Fibroblast of skin of back (primary cell): ENCODE results near the gene PGAM5. TPM values are rescaled to one million over a fixed set of nuclear protein-coding genes. Genes with fewer than 3 reads are reported as not detected.

Source experiments
- DNase-seq: peaks from one replicate; pipeline ENCODE4 v3.0.0-alpha.2; 2013
- polyA plus RNA-seq, 2 experiments: library from polyadenylated mRNA; unstranded; fragments of 120-200 nt; gene quantifications; one replicate each; pipeline ENCODE4 v1.2.1, GENCODE V29; 2013; ENCODE audit not compliant: insufficient read length in 2 of 2

Gene PGAM5
- polyA plus RNA-seq (2013, experiment 1 of 2; ENCODE audit: insufficient read length) = 30.2 TPM
- polyA plus RNA-seq (2013, experiment 2 of 2; ENCODE audit: insufficient read length) = 15.6 TPM

DNA sequence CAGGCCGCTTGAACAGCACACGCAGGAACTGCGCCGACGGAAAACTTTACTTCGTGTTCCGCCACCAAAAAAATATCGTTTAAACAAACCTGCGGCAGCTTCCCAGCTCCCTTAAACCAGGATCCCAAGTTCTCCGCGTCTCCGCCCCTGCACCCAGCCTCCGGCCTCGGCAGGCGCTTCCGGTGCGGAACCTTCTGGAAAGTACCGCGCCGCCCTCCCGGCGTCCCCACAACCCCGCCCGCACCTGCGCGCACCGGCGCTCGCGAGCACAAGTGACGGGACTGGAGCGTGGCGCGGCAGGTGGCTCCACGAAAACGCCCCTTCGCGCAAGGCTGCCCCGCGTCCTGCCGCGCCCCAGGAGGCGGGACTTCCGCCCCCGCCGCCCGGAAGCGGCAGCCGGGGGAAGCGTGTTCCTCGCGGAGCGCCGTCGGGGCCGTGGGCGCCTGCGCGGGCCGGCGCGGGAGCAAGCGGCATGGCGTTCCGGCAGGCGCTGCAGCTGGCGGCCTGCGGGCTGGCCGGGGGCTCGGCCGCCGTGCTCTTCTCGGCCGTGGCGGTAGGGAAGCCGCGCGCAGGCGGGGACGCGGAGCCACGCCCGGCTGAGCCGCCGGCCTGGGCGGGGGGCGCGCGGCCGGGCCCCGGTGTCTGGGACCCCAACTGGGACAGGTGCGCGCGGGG lies at the start of gene PGAM5:
Gene PGAM5, plus strand, starts transcription at position 438 of the 675 bp plus-strand sequence. Its CDS starts 35 bp downstream, at position 473.
- peak; percentile 82 for DNase-seq

DNA sequence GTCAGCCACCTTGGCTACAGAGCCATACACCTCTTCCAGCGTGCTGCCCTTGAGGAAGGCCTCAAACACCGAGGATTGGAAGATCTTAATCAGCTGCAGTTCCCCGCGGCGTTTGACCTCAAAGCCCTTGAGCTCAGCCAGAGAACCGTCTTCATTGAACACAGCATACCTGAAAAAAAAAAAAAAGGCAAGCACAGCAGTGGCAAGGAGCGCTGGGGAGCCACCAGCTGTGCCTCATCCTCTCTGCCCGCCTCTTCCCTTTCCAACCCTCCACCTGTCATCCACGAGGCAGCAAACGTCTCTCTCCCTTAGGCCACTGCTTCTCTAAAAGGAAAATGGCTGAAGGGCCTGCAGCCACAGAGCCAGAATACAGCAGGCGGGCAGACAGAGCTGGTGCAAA lies 49.6 kb upstream of the PGAM5 start:
- no peak for DNase-seq

GRCh38 chr12:132661972-132662371 lies 48.7 kb upstream of the PGAM5 start:
- DNase-seq = no peak

DNA sequence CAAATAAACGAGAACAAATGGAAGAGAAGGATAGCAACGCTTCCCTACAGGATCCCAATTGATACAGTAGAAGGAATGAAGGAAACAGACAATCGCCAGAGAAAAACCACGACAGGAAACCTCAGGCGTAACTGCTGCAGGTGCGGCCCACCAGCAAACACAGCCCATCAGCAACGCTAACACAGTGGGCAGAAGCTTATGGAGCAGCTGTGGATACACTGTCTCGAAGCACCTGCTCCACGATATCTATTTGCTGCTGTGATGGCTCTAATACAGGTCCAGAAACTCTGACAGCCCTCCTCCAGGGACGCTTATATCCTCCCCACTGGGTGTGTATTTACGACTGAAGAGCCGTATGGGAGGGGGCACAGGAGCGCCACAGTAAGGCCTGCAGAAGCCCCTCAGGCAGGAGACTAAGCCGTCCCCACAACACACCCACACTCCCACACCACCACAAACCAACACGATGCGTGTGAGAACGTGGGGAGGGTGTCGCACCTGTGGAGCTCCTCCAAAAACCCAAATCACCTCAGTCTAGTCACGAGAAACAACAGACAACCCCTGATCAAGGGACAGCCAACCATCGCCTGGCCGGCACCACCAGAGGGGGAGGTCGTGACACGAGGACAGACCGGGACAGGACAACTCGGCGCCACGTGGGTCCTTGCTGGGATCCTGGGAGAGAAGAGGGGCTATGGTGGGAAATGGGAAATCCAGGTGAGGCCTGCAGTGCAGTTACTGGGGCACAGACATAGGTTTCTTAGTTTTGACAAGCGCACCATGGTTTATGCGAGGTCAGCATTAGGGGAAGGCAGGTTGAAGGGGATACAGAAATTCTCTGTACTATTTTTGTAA lies 47.5 kb upstream of the PGAM5 start:
- DNase-seq = no peak

- no peak for DNase-seq
Observed at GRCh38 chr12:132664206-132665148, 46.2 kb upstream of the PGAM5 start.

DNA sequence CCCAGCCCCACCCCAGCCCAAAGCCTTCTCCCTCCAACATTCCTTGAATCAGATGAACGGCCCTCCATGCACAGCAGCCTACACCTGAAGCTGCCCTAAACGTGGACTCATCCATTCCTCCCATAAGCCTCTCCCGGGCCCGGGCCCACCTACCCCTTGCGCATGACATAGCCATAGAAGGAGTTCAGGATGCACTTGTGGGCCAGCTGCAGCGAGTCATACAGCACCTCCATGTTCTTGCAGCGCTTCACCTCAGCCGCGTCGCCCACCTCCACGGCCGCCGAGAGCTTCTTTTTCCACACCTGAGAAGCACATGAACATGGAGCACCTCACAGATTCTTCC lies 45.5 kb upstream of the PGAM5 start:
- DNase-seq = no peak

GRCh38 chr12:132665794-132666193 lies 44.8 kb upstream of the PGAM5 start:
- no peak for DNase-seq

- DNase-seq = no peak
Observed at GRCh38 chr12:132668191-132669088, 42.2 kb upstream of the PGAM5 start.

DNA sequence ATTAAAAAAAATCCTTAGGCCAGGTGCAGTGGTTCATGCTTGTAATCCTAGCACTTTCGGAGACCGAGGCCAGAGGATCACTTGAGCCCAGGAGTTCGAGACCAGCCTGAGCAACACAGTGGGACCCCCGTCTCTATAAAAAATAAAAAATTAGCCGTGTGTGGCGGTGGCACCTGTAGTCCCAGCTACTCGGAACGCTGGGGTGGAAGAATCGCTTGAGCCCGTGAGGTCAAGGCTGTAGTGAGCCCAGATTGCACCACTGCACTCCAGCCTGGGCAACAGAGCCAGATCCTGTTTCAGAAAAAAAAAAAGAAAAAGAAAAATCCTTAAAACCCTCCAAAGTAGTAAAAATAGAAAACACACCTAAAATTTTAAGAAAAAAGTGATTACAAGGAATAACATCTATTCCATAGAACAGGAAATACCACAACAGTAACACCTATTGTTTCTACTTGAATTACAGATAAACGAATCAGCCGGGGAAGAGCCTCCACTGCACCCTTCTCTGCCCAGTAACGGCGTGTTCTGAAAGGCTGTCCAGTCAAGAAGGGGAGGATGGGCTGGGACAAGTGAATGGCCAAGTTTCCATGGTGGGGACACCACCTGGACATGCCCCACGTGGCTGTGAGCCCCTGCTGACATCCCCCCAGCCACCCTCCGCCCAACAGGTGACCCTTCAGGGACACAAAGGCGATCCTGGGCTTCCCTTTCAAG lies 41.3 kb upstream of the PGAM5 start:
- no peak for DNase-seq

- DNase-seq = no peak
Observed at GRCh38 chr12:132672116-132672515, 38.5 kb upstream of the PGAM5 start.

GRCh38 chr12:132672678-132673077 lies 38.0 kb upstream of the PGAM5 start:
- DNase-seq = no peak

DNA sequence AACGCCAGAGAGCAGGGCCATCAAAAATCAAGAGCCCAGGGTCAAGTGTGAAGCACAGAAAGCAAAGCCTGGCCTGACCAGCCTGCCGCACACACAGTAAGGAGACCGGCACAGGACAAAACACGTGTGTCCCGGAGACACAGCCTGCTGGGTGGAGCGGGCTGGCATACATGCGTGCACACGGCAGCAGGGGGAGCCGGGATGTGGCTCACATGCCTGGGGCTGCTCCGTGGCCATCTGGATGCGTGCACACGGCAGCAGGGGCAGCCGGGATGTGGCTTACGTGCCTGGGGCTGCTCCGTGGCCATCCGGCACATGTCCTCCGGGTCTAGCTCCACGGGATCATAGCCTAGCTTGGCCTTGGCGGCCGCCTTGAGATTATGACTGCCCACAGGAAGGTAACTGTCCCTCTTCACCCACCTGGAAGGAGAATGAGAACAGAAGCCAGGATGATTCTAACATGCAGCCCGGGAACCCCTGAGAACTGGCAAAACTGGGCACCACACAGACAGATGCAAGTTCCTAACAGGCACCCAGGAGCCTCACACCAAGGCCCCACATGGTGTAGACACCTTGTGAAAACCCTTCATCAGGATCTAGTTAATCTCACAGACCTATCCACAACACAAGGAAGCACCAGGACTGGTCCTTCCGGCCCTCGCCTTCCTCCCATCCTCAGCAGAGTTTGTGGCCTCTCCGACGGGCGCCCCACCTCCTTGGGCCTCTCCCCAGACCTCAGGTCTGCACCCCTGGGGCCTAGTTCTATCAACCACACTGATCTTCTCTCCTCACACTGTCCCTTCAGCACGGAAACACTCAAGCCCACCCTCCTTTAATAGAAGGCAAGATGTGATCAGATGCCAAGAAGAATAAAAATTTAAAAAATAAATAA lies 37.1 kb upstream of the PGAM5 start:
- DNase-seq = no peak

DNA sequence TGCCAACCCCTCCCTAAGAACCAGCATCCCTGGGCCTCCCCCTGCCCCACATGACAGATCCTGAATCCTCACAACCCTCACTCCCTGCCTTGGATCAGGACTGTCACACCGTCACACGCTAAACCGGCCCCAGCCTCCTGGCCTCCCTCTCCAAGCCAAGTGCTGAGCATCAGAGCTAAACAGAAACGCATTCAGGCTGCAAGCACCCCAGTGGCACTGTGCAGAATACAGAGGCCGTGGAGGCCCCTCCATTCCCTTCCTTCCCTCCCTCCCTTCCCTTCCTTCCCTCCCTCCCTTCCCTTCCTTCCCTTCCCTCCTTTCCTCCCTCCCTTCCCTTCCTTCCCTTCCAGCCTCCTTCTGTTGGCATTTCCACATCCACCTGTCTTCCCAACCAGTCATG lies 36.1 kb upstream of the PGAM5 start:
- no peak for DNase-seq

GRCh38 chr12:132675757-132676432 lies 34.7 kb upstream of the PGAM5 start:
- no peak for DNase-seq

- DNase-seq = no peak
Observed at GRCh38 chr12:132677492-132677891, 33.1 kb upstream of the PGAM5 start.

GRCh38 chr12:132685400-132685799 lies 25.2 kb upstream of the PGAM5 start:
- DNase-seq = no peak

GRCh38 chr12:132686825-132687210 lies 23.8 kb upstream of the PGAM5 start:
- DNase-seq = peak; percentile 17

DNA sequence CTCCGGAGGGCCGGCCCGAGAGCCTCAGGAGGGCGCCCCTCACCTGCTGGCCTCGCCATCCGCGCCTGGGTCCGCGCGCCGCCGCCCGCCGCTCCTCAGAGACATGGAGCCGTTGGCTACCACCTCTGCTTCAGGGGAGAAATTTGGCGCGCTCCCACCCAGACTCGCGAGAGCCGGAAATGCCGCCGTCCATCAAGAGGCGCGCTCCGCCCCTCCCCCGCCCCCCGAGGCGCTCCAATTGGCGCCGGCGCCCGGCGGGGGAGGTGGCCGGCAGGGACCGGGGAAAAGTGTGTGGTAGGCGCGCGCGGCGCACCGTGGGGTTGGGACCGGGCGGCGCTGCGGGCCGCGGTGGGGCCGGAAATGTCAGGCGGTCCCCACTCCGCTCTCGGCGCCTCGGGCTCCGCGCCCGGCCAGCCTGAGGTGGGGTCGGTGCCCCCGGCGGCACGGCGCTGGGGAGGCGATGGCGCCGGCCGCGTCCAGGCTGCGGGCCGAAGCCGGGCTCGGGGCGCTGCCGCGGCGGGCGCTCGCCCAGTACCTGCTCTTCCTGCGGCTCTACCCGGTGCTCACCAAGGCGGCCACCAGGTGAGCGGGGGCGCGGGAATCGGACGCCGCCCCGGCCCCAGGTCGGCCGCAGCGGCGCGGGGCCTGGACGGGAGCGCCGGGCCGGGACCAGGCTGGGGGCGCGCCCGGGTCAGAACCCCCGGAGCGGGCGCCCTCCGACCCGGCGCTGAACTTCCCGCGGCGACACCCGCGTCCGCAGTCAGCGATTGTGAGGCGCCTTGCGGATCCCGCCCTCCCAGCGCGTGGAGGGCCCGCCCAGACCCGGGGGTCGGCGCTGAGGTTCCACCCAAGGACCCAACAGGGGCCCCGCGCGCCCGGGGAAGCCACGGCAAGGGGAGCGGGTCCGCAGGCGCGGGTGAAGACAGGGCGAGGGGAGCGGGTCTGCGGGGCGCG lies 23.2 kb upstream of the PGAM5 start, which contains the start of the genes POLE and PXMP2:
Gene POLE, minus strand, starts transcription at position 132 of the 954 bp plus-strand sequence. Its CDS starts 27 bp downstream, at position 105.
Gene PXMP2, plus strand, starts transcription at position 377 of the 954 bp plus-strand sequence. Its CDS starts 84 bp downstream, at position 461.
- DNase-seq = peak; percentile 96
